ENCODE data around the gene CTU2.

Gene CTU2

DNA sequence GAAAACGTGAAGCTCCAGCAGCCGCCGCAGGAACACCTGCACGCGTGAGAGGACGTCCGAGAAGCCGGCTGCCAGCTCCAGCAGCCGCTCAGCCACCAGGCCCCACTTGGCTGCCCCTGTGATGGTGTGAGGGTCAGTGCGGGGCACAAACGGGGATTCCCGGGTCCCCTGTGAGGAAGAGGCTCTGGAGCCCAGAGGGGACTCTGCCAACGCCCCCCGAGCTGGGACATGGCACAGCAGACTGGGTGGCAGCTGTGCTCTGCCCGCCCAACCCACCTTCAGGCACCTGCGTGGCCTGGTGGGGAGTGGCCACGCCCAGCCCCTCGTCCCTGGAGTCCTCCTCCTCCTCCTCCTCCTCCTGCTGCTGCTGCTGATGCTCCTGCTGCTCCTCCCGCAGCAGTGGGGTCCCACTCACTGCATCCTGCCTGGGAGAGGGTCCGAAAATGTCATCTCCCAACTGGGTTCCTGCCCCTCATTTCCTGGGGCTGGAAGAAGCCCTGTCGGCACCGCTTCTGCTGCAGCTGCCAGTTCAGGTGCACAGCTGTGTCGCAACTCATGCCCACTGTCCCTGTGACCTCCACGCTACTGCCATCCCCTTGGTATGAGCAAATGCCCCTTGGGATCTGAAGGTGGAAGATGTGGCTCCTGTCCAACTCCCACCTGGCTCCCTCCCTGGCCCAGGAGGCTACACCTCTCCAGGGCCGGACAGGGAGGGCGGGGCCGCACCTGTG is 27.5 kb downstream of the CTU2 start:
- no peaks in the 10 kb centered on the region for H3K9me2 ChIP-seq (ENCODE audit: low read depth, low read length)
- H3K79me2 ChIP-seq (ENCODE audit: insufficient read depth, low read length) = no peaks in the 10 kb centered on the region
- no peaks in the 10 kb centered on the region for H4K20me1 ChIP-seq (ENCODE audit: insufficient read depth, low read length)
- H3K4me2 ChIP-seq (ENCODE audit: low read length) = no peak overlapping the region
- H3F3A ChIP-seq (ENCODE audit: insufficient read depth, low read length) = no peaks in the 10 kb centered on the region
- peaks cover 5% of the 10 kb centered on the region for H3K27me3 ChIP-seq (ENCODE audit: insufficient read depth, low read length)
- no peak overlapping the region for H3K27ac ChIP-seq (ENCODE audit: low read depth, low read length, poor library complexity, severe bottlenecking)
- TF ChIP-seq EZH2 (IDR thresholded peaks at IDR 0.05; ENCODE audit: borderline replicate concordance, low read length) = no peak
- TF ChIP-seq, protein P1, sequence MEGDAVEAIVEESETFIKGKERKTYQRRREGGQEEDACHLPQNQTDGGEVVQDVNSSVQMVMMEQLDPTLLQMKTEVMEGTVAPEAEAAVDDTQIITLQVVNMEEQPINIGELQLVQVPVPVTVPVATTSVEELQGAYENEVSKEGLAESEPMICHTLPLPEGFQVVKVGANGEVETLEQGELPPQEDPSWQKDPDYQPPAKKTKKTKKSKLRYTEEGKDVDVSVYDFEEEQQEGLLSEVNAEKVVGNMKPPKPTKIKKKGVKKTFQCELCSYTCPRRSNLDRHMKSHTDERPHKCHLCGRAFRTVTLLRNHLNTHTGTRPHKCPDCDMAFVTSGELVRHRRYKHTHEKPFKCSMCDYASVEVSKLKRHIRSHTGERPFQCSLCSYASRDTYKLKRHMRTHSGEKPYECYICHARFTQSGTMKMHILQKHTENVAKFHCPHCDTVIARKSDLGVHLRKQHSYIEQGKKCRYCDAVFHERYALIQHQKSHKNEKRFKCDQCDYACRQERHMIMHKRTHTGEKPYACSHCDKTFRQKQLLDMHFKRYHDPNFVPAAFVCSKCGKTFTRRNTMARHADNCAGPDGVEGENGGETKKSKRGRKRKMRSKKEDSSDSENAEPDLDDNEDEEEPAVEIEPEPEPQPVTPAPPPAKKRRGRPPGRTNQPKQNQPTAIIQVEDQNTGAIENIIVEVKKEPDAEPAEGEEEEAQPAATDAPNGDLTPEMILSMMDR (IDR thresholded peaks at IDR 0.05; ENCODE audit: low read length) = no peak
- no peak overlapping the region for H2AFZ ChIP-seq (ENCODE audit: low read length)
- no peaks in the 10 kb centered on the region for H3K9me3 ChIP-seq (ENCODE audit: low read length)
- H3K36me3 ChIP-seq (ENCODE audit: insufficient read depth, low read length) = no peaks in the 10 kb centered on the region; the same call in 1 of the 2 replicates
- no peak overlapping the region for H3K9ac ChIP-seq (ENCODE audit: low read length)
- no peak overlapping the region for H3K4me3 ChIP-seq (ENCODE audit: low read depth, low read length, poor library complexity, severe bottlenecking)
- H3K4me1 ChIP-seq (ENCODE audit: insufficient read depth, low read length, severe bottlenecking) = peaks cover 4% of the 10 kb centered on the region

DNA sequence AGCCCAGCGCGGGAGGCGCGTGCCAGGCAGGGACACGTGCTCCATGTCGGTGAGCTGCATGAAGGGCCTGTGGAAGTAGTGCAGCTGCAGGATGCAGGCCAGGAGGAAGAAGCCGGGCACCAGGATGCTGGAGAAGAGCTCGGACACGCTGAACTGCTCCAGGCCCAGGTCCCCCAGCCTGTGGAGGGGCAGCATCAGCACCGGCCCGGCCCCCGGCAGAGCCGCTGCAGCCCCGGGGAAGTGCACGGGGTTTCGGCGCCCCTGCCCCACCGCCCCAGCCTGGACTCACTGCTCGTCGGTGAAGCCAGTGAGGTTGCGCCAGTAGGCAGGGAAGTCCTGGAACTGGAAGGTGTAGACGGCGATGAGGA is 28.0 kb downstream of the CTU2 start:
- H4K20me1 ChIP-seq (ENCODE audit: insufficient read depth, low read length) = no peaks in the 10 kb centered on the region
- no peaks in the 10 kb centered on the region; the same call in 1 of the 2 replicates for H3K36me3 ChIP-seq (ENCODE audit: insufficient read depth, low read length)
- H3K27me3 ChIP-seq (ENCODE audit: insufficient read depth, low read length) = peaks cover 5% of the 10 kb centered on the region
- H3K9me3 ChIP-seq (ENCODE audit: low read length) = no peaks in the 10 kb centered on the region
- no peak overlapping the region for H2AFZ ChIP-seq (ENCODE audit: low read length)
- H3K9me2 ChIP-seq (ENCODE audit: low read depth, low read length) = no peaks in the 10 kb centered on the region
- no peak overlapping the region for H3K4me2 ChIP-seq (ENCODE audit: low read length)
- no peak overlapping the region for H3K4me3 ChIP-seq (ENCODE audit: low read depth, low read length, poor library complexity, severe bottlenecking)
- H3K4me1 ChIP-seq (ENCODE audit: insufficient read depth, low read length, severe bottlenecking) = peaks cover 4% of the 10 kb centered on the region
- H3K79me2 ChIP-seq (ENCODE audit: insufficient read depth, low read length) = no peaks in the 10 kb centered on the region
- H3K27ac ChIP-seq (ENCODE audit: low read depth, low read length, poor library complexity, severe bottlenecking) = no peak overlapping the region
- H3K9ac ChIP-seq (ENCODE audit: low read length) = no peak overlapping the region
- TF ChIP-seq, protein P1 (IDR thresholded peaks at IDR 0.05; ENCODE audit: low read length) = no peak
- TF ChIP-seq EZH2 (IDR thresholded peaks at IDR 0.05; ENCODE audit: borderline replicate concordance, low read length) = no peak
- H3F3A ChIP-seq (ENCODE audit: insufficient read depth, low read length) = no peaks in the 10 kb centered on the region

DNA sequence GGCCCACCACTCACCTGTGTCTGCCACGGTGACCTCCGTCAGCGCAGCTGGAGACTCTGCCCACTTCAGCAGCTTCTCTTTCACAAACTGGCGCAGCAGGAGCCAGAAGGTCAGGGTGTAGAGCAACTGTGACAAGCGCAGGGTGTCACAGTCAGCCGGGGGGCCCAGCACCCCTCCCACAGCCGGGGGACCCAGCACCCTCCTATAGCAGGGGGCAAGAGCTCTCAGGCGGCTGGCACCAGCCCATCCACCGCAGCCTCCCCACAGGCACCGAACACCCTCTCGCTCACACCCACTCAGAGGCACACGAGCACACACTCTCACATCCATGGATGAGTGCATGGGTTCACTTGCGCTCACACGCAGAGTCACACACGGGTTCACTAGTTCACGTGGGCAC is 28.8 kb downstream of the CTU2 start:
- Histone ChIP-seq H3K27me3 (ENCODE audit: insufficient read depth, low read length) (peaks cover 5% of the 10 kb centered on the region), H3K36me3 (ENCODE audit: insufficient read depth, low read length) (no peaks in the 10 kb centered on the region; the same call in 1 of the 2 replicates), H3F3A (ENCODE audit: insufficient read depth, low read length) (no peaks in the 10 kb centered on the region), H3K4me1 (ENCODE audit: insufficient read depth, low read length, severe bottlenecking) (peaks cover 4% of the 10 kb centered on the region), H3K9ac (ENCODE audit: low read length) (no peak overlapping the region), H2AFZ (ENCODE audit: low read length) (no peak overlapping the region), H3K9me2 (ENCODE audit: low read depth, low read length) (no peaks in the 10 kb centered on the region), H3K4me2 (ENCODE audit: low read length) (no peak overlapping the region), H4K20me1 (ENCODE audit: insufficient read depth, low read length) (no peaks in the 10 kb centered on the region), H3K27ac (ENCODE audit: low read depth, low read length, poor library complexity, severe bottlenecking) (no peak overlapping the region), H3K9me3 (ENCODE audit: low read length) (no peaks in the 10 kb centered on the region), H3K4me3 (ENCODE audit: low read depth, low read length, poor library complexity, severe bottlenecking) (no peak overlapping the region), H3K79me2 (ENCODE audit: insufficient read depth, low read length) (no peaks in the 10 kb centered on the region)
- TF ChIP-seq EZH2 (IDR thresholded peaks at IDR 0.05; ENCODE audit: borderline replicate concordance, low read length) = no peak
- TF ChIP-seq, protein P1 (IDR thresholded peaks at IDR 0.05; ENCODE audit: low read length) = no peak
